GM19193 (cell line): ENCODE results near the gene SPN.

Source experiments
- POLR2A ChIP-seq: IDR thresholded peaks from 4 replicates; pipeline ENCODE4 v1.6.1; 2011; ENCODE audit not compliant: insufficient read depth, insufficient read length; ENCODE audit errors: extremely low read depth

Gene SPN

GRCh38 chr16:29678691-29679267 is 15.7 kb downstream of the SPN start, which contains the start of gene QPRT:
Gene QPRT (plus strand): TSS chr16:29679180. CDS start chr16:29679198, 18 bp downstream.
- TF ChIP-seq POLR2A = peak; percentile 31

GRCh38 chr16:29680180-29680598 is 17.1 kb downstream of the SPN start:
- TF ChIP-seq POLR2A = no peak

GRCh38 chr16:29683543-29684090 is 20.6 kb downstream of the SPN start:
- no peak for TF ChIP-seq POLR2A

GRCh38 chr16:29684679-29685078 is 21.6 kb downstream of the SPN start:
- TF ChIP-seq POLR2A = no peak

- TF ChIP-seq POLR2A = no peak
These were observed 23.8 kb downstream of the SPN start for GRCh38 chr16:29686740-29687332.

GRCh38 chr16:29687755-29688154 is 24.7 kb downstream of the SPN start:
- no peak for TF ChIP-seq POLR2A

GRCh38 chr16:29688172-29688571 is 25.1 kb downstream of the SPN start:
- no peak for TF ChIP-seq POLR2A

- no peak for TF ChIP-seq POLR2A
These were observed 31.5 kb downstream of the SPN start for GRCh38 chr16:29694384-29695195.

GRCh38 chr16:29696881-29697331 is 33.9 kb downstream of the SPN start:
- TF ChIP-seq POLR2A = no peak

- TF ChIP-seq POLR2A = no peak
These were observed 34.3 kb downstream of the SPN start for GRCh38 chr16:29697391-29697790.

- no peak for TF ChIP-seq POLR2A
These were observed 35.0 kb downstream of the SPN start for GRCh38 chr16:29698042-29698441.

GRCh38 chr16:29698484-29699323 is 35.7 kb downstream of the SPN start:
- TF ChIP-seq POLR2A = no peak

GRCh38 chr16:29699324-29700219 is 36.5 kb downstream of the SPN start:
- no peak for TF ChIP-seq POLR2A
